ENCODE measurements around the gene LILRA5. TPM values are rescaled to one million over a fixed set of nuclear protein-coding genes. Genes with fewer than 3 reads are reported as not detected.
"Not testable (repeated sequence)": the region's sequence is repeated elsewhere in the genome, so short reads cannot be mapped to it uniquely, and the experiment has no call there.

The LILRA5 gene
- total RNA-seq, 1 donor from 2014 or later = not detected

DNA sequence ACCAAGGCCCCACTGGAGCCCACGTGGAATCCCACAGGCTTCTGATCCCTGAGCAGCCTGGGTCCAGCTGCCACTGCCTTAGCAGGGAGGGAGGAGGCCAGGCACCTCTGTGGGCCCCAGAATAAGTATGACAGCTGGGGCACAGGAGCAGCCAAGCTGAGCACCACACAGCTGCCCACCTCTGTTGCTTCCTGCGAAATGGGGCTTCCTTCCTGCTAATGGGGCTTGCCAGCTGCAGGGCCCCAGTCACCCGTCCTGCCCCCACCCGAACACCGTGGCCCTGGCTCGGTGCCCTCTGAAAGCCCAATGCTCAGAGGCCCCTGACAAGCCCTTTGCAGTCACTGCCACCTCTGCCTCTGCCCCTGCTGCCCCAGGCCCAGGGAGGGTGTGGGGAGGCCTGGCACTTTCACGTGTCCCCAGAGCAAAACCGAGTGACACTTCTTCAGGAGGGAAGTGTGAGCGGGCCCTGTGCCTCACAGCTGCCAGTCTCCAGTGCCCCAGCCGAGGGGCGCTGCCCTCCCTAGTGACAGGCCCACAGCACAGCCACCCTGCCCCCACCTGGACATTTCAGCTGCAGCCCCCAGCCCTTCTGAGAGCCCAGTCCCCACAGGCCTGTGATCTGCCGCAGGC, 27.4 kb downstream of the LILRA5 start:
- H3K27ac Mint-ChIP-seq; H3K4me1 Mint-ChIP-seq (ENCODE audit: low read depth); H3K4me3 Mint-ChIP-seq; DNase-seq (ENCODE audit: low spot score); H3K9me3 Mint-ChIP-seq; H3K36me3 Mint-ChIP-seq (ENCODE audit: low read depth); intact Hi-C loops (cut with micrococcal nuclease): not testable (repeated sequence)
- peaks cover 22% of the 10 kb centered on the region for H3K27me3 Mint-ChIP-seq (ENCODE audit: insufficient read depth)

GRCh38 chr19:54282686-54283470, 30.1 kb downstream of the LILRA5 start:
- DNase-seq (ENCODE audit: low spot score) = no peak
- Mint-ChIP-seq H3K4me3 (no peak overlapping the region), H3K9me3 (no peaks in the 10 kb centered on the region), H3K4me1 (ENCODE audit: low read depth) (peaks cover 7% of the 10 kb centered on the region), H3K36me3 (ENCODE audit: low read depth) (no peaks in the 10 kb centered on the region), H3K27me3 (ENCODE audit: insufficient read depth) (peaks cover 27% of the 10 kb centered on the region), H3K27ac (no peak overlapping the region)
- intact Hi-C loops (cut with micrococcal nuclease) = no loop called here

GRCh38 chr19:54281729-54282075, 31.3 kb downstream of the LILRA5 start:
- not testable (repeated sequence) for H3K9me3 Mint-ChIP-seq; H3K4me1 Mint-ChIP-seq (ENCODE audit: low read depth); H3K36me3 Mint-ChIP-seq (ENCODE audit: low read depth)

DNA sequence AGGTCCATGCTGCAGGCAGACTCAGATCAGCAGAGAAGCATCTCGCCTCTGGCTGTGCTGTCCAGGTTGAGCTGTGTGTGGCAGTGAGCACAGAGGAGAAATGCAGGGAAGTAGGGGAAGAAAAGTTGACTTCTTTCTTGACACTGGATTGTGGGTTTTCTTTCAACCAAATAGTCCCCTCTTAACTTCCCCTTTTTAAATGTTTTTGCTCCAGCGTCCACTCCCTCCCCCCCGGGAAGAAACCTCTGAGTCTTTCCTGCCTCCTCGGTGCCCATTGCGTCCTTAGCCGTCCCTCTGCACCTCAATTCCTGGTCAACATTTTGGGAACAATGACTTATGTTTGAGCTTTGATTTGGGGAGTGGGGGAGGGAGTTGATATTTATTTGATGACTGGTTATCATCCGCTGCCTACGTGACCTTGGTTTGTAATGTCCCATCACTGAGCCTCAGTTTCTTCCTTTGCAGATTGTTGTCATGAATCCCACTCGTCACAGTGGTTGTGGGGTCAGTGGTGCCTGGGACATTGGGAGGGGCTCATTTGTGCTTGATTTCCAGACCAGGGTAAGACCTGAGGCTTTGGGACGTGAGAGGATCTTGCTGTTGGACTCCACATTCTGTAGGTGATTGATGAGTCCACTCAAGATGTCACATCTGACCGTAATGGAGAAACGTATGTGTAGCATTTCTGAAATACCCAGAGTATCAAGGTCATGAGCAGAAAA, 31.8 kb downstream of the LILRA5 start, which contains the start of gene LILRB2:
Gene LILRB2, minus strand, starts transcription at position 104 of the 722 bp plus-strand sequence. CDS start 614 bp downstream, outside the sequence.
- Mint-ChIP-seq H3K27ac (no peak within 1 kb of the TSS), H3K36me3 (ENCODE audit: low read depth) (no peaks in the 10 kb centered on the region), H3K4me3 (no peak within 1 kb of the TSS), H3K9me3 (no peaks in the 10 kb centered on the region), H3K27me3 (ENCODE audit: insufficient read depth) (peaks cover 25% of the 10 kb centered on the region), H3K4me1 (ENCODE audit: low read depth) (peaks cover 7% of the 10 kb centered on the region)
- intact Hi-C loops (cut with micrococcal nuclease) = no loop called here
- DNase-seq (ENCODE audit: low spot score) = no peak

More at GRCh38 chr19:54281729-54282075, 31.3 kb downstream of the LILRA5 start:
- H3K27me3 Mint-ChIP-seq (ENCODE audit: insufficient read depth) = peaks cover 25% of the 10 kb centered on the region
- DNase-seq (ENCODE audit: low spot score); H3K27ac Mint-ChIP-seq; intact Hi-C loops (cut with micrococcal nuclease); H3K4me3 Mint-ChIP-seq: not testable (repeated sequence)

DNA sequence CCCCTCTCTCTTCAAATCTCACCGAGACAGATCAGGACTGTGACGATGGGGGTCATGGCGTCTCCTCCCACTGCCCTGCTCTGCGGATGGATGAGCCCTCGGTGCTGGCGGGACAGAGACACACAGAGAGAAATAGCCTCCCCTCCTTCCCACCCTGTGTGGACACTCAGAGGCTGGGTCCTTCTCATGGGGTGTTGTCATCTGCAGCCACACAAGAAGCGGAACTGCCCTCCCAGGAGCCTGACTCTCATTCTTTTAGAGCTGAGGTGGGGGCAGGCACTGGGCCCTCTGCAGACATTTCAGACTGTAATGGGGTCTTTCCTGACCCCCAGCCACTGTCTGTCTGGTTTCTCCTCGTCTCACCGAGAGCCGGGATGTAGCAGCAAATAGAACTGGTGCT, 32.5 kb downstream of the LILRA5 start:
- H3K27ac Mint-ChIP-seq; H3K4me3 Mint-ChIP-seq; DNase-seq (ENCODE audit: low spot score); intact Hi-C loops (cut with micrococcal nuclease); H3K4me1 Mint-ChIP-seq (ENCODE audit: low read depth); H3K9me3 Mint-ChIP-seq; H3K36me3 Mint-ChIP-seq (ENCODE audit: low read depth): not testable (repeated sequence)
- peaks cover 25% of the 10 kb centered on the region for H3K27me3 Mint-ChIP-seq (ENCODE audit: insufficient read depth)

GRCh38 chr19:54280025-54280424, 32.9 kb downstream of the LILRA5 start:
- H3K4me3 Mint-ChIP-seq; DNase-seq (ENCODE audit: low spot score); H3K4me1 Mint-ChIP-seq (ENCODE audit: low read depth); intact Hi-C loops (cut with micrococcal nuclease); H3K36me3 Mint-ChIP-seq (ENCODE audit: low read depth); H3K27ac Mint-ChIP-seq; H3K9me3 Mint-ChIP-seq: not testable (repeated sequence)
- peaks cover 25% of the 10 kb centered on the region for H3K27me3 Mint-ChIP-seq (ENCODE audit: insufficient read depth)

DNA sequence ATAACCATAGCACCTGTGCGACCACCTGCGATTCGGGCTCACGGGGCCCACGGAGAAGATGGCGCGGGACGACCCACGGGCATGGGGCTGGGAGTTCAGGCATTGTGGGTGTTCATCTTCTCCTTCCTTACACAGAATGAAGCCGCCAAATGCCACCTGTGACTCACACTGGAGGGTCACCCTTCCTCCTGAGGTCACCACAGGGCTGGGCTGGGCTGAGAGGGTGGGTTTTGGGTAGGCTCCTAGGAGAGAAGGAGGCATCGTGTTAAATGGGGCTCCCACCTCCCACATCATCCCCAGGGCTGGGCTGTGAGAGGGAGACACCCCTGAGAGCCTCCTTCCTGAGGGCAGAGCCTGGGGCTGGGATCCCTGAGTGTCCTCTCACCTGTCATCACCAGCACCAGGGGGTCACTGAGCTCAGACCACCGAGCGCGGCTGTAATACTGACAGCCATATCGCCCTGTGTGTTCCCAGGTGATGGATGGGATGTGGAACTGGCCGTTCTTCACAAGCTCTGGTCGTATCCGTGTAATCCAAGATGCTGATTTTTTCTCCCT, 33.5 kb downstream of the LILRA5 start:
- Mint-ChIP-seq H3K36me3 (ENCODE audit: low read depth) (no peaks in the 10 kb centered on the region), H3K27me3 (ENCODE audit: insufficient read depth) (peaks cover 19% of the 10 kb centered on the region), H3K9me3 (no peaks in the 10 kb centered on the region), H3K4me3 (no peak overlapping the region), H3K4me1 (ENCODE audit: low read depth) (peaks cover 7% of the 10 kb centered on the region), H3K27ac (no peak overlapping the region)
- intact Hi-C loops (cut with micrococcal nuclease) = no loop called here
- DNase-seq (ENCODE audit: low spot score) = no peak

GRCh38 chr19:54278571-54279195, 34.3 kb downstream of the LILRA5 start:
- intact Hi-C loops (cut with micrococcal nuclease); DNase-seq (ENCODE audit: low spot score); H3K4me1 Mint-ChIP-seq (ENCODE audit: low read depth); H3K9me3 Mint-ChIP-seq; H3K4me3 Mint-ChIP-seq; H3K27ac Mint-ChIP-seq; H3K36me3 Mint-ChIP-seq (ENCODE audit: low read depth): not testable (repeated sequence)
- peaks cover 18% of the 10 kb centered on the region for H3K27me3 Mint-ChIP-seq (ENCODE audit: insufficient read depth)

- H3K36me3 Mint-ChIP-seq (ENCODE audit: low read depth); H3K4me3 Mint-ChIP-seq; H3K4me1 Mint-ChIP-seq (ENCODE audit: low read depth); DNase-seq (ENCODE audit: low spot score); H3K9me3 Mint-ChIP-seq; H3K27ac Mint-ChIP-seq; intact Hi-C loops (cut with micrococcal nuclease): not testable (repeated sequence)
- peaks cover 22% of the 10 kb centered on the region for H3K27me3 Mint-ChIP-seq (ENCODE audit: insufficient read depth)
Observed at GRCh38 chr19:54278056-54278455, 34.9 kb downstream of the LILRA5 start.

GRCh38 chr19:54277111-54277615, 35.8 kb downstream of the LILRA5 start:
- H3K36me3 Mint-ChIP-seq (ENCODE audit: low read depth); DNase-seq (ENCODE audit: low spot score); H3K27ac Mint-ChIP-seq; H3K9me3 Mint-ChIP-seq; intact Hi-C loops (cut with micrococcal nuclease); H3K4me1 Mint-ChIP-seq (ENCODE audit: low read depth); H3K4me3 Mint-ChIP-seq: not testable (repeated sequence)
- H3K27me3 Mint-ChIP-seq (ENCODE audit: insufficient read depth) = peaks cover 18% of the 10 kb centered on the region

- Mint-ChIP-seq H3K9me3 (no peaks in the 10 kb centered on the region), H3K4me3 (no peak overlapping the region), H3K27ac (no peak overlapping the region), H3K36me3 (ENCODE audit: low read depth) (no peaks in the 10 kb centered on the region), H3K4me1 (ENCODE audit: low read depth) (no peaks in the 10 kb centered on the region), H3K27me3 (ENCODE audit: insufficient read depth) (peaks cover 12% of the 10 kb centered on the region)
- DNase-seq (ENCODE audit: low spot score) = no peak
- intact Hi-C loops (cut with micrococcal nuclease) = no loop called here
Observed at GRCh38 chr19:54275951-54276350, 37.0 kb downstream of the LILRA5 start.

DNA sequence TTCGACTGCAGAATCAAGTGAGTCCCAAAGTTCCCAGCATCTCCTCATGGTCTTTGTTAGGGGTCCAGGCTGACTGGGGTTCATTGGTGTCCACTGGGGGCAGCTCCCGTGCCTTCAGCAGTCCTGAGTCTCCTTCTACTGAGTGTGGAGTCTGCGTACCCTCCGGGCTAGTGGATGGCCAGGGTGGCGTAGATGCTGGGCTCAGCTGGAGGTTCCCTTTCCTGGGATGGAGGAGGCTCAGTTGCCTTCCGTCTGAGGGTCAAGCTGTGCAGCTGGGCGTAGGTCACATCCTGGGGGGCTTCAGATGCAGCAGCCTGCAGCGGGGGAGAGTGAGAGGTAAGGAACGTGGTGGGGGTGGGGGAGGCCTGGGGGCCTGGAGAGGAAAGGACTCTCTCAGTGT, 38.5 kb downstream of the LILRA5 start:
- DNase-seq (ENCODE audit: low spot score); intact Hi-C loops (cut with micrococcal nuclease); H3K27me3 Mint-ChIP-seq (ENCODE audit: insufficient read depth); H3K36me3 Mint-ChIP-seq (ENCODE audit: low read depth); H3K4me1 Mint-ChIP-seq (ENCODE audit: low read depth); H3K27ac Mint-ChIP-seq; H3K4me3 Mint-ChIP-seq; H3K9me3 Mint-ChIP-seq: not testable (repeated sequence)

All from activated T-helper 1 cell treated with anti-CD3 and anti-CD28 coated beads, Interleukin-12 subunit alpha, Interleukin-12 subunit beta, Interleukin-2, Interleukin-4 antibody, amounts not matched to agents 30 ng/mL and 10 ng/mL and 1 ng/mL, durations not matched to agents 14 hours and 24 hours and 36 hours (primary cell).